HG02571 (cell line): Measurements from ENCODE around the gene POU6F2.
"Not testable (repeated sequence)": the region's sequence is repeated elsewhere in the genome, so short reads cannot be mapped to it uniquely, and the experiment has no call there.

Experiments
- ATAC-seq: cut with Tn5 transposase; IDR thresholded peaks from one replicate; pipeline ENCODE4 v1.9.1; 2021; ENCODE audit warnings: mild to moderate bottlenecking, moderate library complexity; ENCODE audit not compliant: unreplicated experiment

The POU6F2 gene

GRCh38 chr7:39181398-39181797, 203.7 kb downstream of the POU6F2 start:
- no peak for ATAC-seq

GRCh38 chr7:39183796-39184195, 206.1 kb downstream of the POU6F2 start:
- ATAC-seq: no peak

- ATAC-seq: no peak
These were observed 206.7 kb downstream of the POU6F2 start for GRCh38 chr7:39184391-39184790.

- no peak for ATAC-seq
These were observed 208.4 kb downstream of the POU6F2 start for GRCh38 chr7:39186131-39186530.

GRCh38 chr7:39186671-39187070, 209.0 kb downstream of the POU6F2 start:
- no peak for ATAC-seq

- no peak for ATAC-seq
These were observed 209.4 kb downstream of the POU6F2 start for GRCh38 chr7:39187130-39187529.

- ATAC-seq: no peak
These were observed 214.8 kb downstream of the POU6F2 start for GRCh38 chr7:39192476-39192875.

- ATAC-seq: not testable (repeated sequence)
These were observed 216.7 kb downstream of the POU6F2 start for GRCh38 chr7:39194388-39194787.

GRCh38 chr7:39195967-39196366, 218.3 kb downstream of the POU6F2 start:
- no peak for ATAC-seq

- no peak for ATAC-seq
These were observed 220.1 kb downstream of the POU6F2 start for GRCh38 chr7:39197831-39198230.

GRCh38 chr7:39198556-39198955, 220.8 kb downstream of the POU6F2 start:
- no peak for ATAC-seq

GRCh38 chr7:39199006-39199405, 221.3 kb downstream of the POU6F2 start:
- no peak for ATAC-seq

- no peak for ATAC-seq
These were observed 222.2 kb downstream of the POU6F2 start for GRCh38 chr7:39199951-39200350.

GRCh38 chr7:39202041-39202440, 224.3 kb downstream of the POU6F2 start:
- ATAC-seq: no peak

GRCh38 chr7:39210362-39210761, 232.7 kb downstream of the POU6F2 start:
- no peak for ATAC-seq

- ATAC-seq: no peak
These were observed 233.9 kb downstream of the POU6F2 start for GRCh38 chr7:39211581-39211980.

GRCh38 chr7:39212876-39213275, 235.2 kb downstream of the POU6F2 start:
- ATAC-seq: no peak

- no peak for ATAC-seq
These were observed 240.1 kb downstream of the POU6F2 start for GRCh38 chr7:39217783-39218182.

- ATAC-seq: no peak
These were observed 242.2 kb downstream of the POU6F2 start for GRCh38 chr7:39219869-39220268.

- no peak for ATAC-seq
These were observed 244.2 kb downstream of the POU6F2 start for GRCh38 chr7:39221901-39222300.

GRCh38 chr7:39228946-39229345, 251.2 kb downstream of the POU6F2 start:
- ATAC-seq: no peak

- ATAC-seq: no peak
These were observed 256.3 kb downstream of the POU6F2 start for GRCh38 chr7:39233851-39234529.

- ATAC-seq: no peak
These were observed 260.6 kb downstream of the POU6F2 start for GRCh38 chr7:39238234-39238869.
